ENCODE data around the gene UMODL1.

Gene UMODL1

GRCh38 chr21:42108554-42109340 is 37.6 kb downstream of the UMODL1 start:
- no peak for ATAC-seq
- TF ChIP-seq ZNF70 (CRISPR knock-in tag; IDR thresholded peaks at IDR 0.05) = no peak
- no peak for TF ChIP-seq SNAI2 (CRISPR knock-in tag; IDR thresholded peaks at IDR 0.05)
- TF ChIP-seq PPARA (CRISPR knock-in tag; IDR thresholded peaks at IDR 0.05; ENCODE audit: borderline replicate concordance) = no peak
- no peak for TF ChIP-seq ISL1 (CRISPR knock-in tag; IDR thresholded peaks at IDR 0.05)
- TF ChIP-seq GLIS3 (CRISPR knock-in tag; IDR thresholded peaks at IDR 0.05) = no peak
- TF ChIP-seq ESRRG (CRISPR knock-in tag; IDR thresholded peaks at IDR 0.05) = no peak
- no peak for TF ChIP-seq ZFP3 (CRISPR knock-in tag; IDR thresholded peaks at IDR 0.05)
- no peak for TF ChIP-seq RARB (CRISPR knock-in tag; IDR thresholded peaks at IDR 0.05)
- TF ChIP-seq CSDC2 (CRISPR knock-in tag; IDR thresholded peaks at IDR 0.05) = no peak
- no peak for TF ChIP-seq TCF4 (CRISPR knock-in tag; IDR thresholded peaks at IDR 0.05; ENCODE audit: borderline replicate concordance)
- no peak for TF ChIP-seq TOX (CRISPR knock-in tag; IDR thresholded peaks at IDR 0.05; ENCODE audit: borderline replicate concordance)
- no peak for TF ChIP-seq ZC3H10 (CRISPR knock-in tag; IDR thresholded peaks at IDR 0.05)

- ATAC-seq = no peak
Observed at GRCh38 chr21:42109473-42109872, 38.4 kb downstream of the UMODL1 start.

More at GRCh38 chr21:42109473-42109872, 38.4 kb downstream of the UMODL1 start:
- TF ChIP-seq ARNTL (CRISPR knock-in tag; IDR thresholded peaks at IDR 0.05; ENCODE audit: borderline replicate concordance, low read depth) (no peak), TCF4 (CRISPR knock-in tag; IDR thresholded peaks at IDR 0.05; ENCODE audit: borderline replicate concordance) (no peak), ZNF70 (CRISPR knock-in tag; IDR thresholded peaks at IDR 0.05) (no peak), SNAI2 (CRISPR knock-in tag; IDR thresholded peaks at IDR 0.05) (no peak), ZFP30 (CRISPR knock-in tag; IDR thresholded peaks at IDR 0.05) (no peak), TOX (CRISPR knock-in tag; IDR thresholded peaks at IDR 0.05; ENCODE audit: borderline replicate concordance) (no peak), ZC3H10 (CRISPR knock-in tag; IDR thresholded peaks at IDR 0.05) (no peak), BACH2 (CRISPR knock-in tag; IDR thresholded peaks at IDR 0.05; ENCODE audit: borderline replicate concordance) (no peak), CSRNP3 (CRISPR knock-in tag; IDR thresholded peaks at IDR 0.05) (no peak), PATZ1 (CRISPR knock-in tag; IDR thresholded peaks at IDR 0.05; ENCODE audit: borderline replicate concordance) (no peak), CSDC2 (CRISPR knock-in tag; IDR thresholded peaks at IDR 0.05) (no peak), TSHZ2 (CRISPR knock-in tag; IDR thresholded peaks at IDR 0.05) (no peak), ZFP3 (CRISPR knock-in tag; IDR thresholded peaks at IDR 0.05) (no peak), ISL1 (CRISPR knock-in tag; IDR thresholded peaks at IDR 0.05) (no peak), POU6F1 (CRISPR knock-in tag; IDR thresholded peaks at IDR 0.05; ENCODE audit: borderline replicate concordance, low read depth) (no peak), OSR1 (CRISPR knock-in tag; IDR thresholded peaks at IDR 0.05) (no peak), GLIS3 (CRISPR knock-in tag; IDR thresholded peaks at IDR 0.05) (no peak)
